WI38 (cell line): ENCODE measurements around the gene ACKR3.

Source experiments
- H3K4me3 ChIP-seq: 2 replicates; pipeline ENCODE4 v1.5.1; 2011; ENCODE audit warnings: low read depth, mild to moderate bottlenecking, control low read depth, low read length
- CTCF ChIP-seq: IDR thresholded peaks from 2 replicates; pipeline ENCODE4 v1.5.1; 2012; ENCODE audit warnings: low read depth, mild to moderate bottlenecking, control low read depth, low read length

ACKR3 gene

GRCh38 chr2:236538242-236538641 lies 31.4 kb upstream of the ACKR3 start:
- TF ChIP-seq CTCF: no peak
- H3K4me3 ChIP-seq: no peak overlapping the region

GRCh38 chr2:236541008-236541562 lies 28.5 kb upstream of the ACKR3 start:
- H3K4me3 ChIP-seq: no peak overlapping the region
- TF ChIP-seq CTCF: no peak

GRCh38 chr2:236544362-236544761 lies 25.3 kb upstream of the ACKR3 start:
- no peak for TF ChIP-seq CTCF
- no peak overlapping the region for H3K4me3 ChIP-seq

GRCh38 chr2:236545248-236545658 lies 24.4 kb upstream of the ACKR3 start:
- no peak overlapping the region for H3K4me3 ChIP-seq
- no peak for TF ChIP-seq CTCF

GRCh38 chr2:236545814-236546480 lies 23.7 kb upstream of the ACKR3 start:
- no peak overlapping the region for H3K4me3 ChIP-seq

GRCh38 chr2:236546561-236547002 lies 23.0 kb upstream of the ACKR3 start:
- H3K4me3 ChIP-seq: no peak overlapping the region

More at GRCh38 chr2:236545814-236546480, 23.7 kb upstream of the ACKR3 start:
- TF ChIP-seq CTCF: no peak

More at GRCh38 chr2:236546561-236547002, 23.0 kb upstream of the ACKR3 start:
- TF ChIP-seq CTCF: no peak
